PC-3 (cell line): ENCODE results near the gene LSR.

Experiments used
- CTCF ChIP-seq: fragments of 300-600 bp; sonication (generic); conservative IDR thresholded peaks from 2 replicates; pipeline ENCODE4 v1.5.1; 2017; ENCODE audit warnings: antibody characterized with exemption, low read depth, mild to moderate bottlenecking, low read length
- EZH2 ChIP-seq: fragments of 300-600 bp; sonication (generic); IDR thresholded peaks from one replicate; pipeline ENCODE4 v1.6.1; 2017; ENCODE audit warnings: antibody characterized with exemption, mild to moderate bottlenecking, low read length; ENCODE audit not compliant: unreplicated experiment
- EZH2phosphoT487 ChIP-seq: fragments of 300-600 bp; sonication (generic); IDR thresholded peaks from 2 replicates; pipeline ENCODE4 v1.6.1; 2018; ENCODE audit warnings: mild to moderate bottlenecking, antibody characterized with exemption, low read length, borderline replicate concordance

GRCh38 chr19:35222373-35223015, 26.3 kb upstream of the LSR start:
- TF ChIP-seq CTCF (no peak), EZH2 (no peak), EZH2phosphoT487 (no peak)
